Measurements from ENCODE around the gene FYN. TPM values are rescaled to one million over a fixed set of nuclear protein-coding genes. Genes with fewer than 3 reads are reported as not detected.

FYN gene
- total RNA-seq, 2 donors from 2014 or later: 60.4 to 75.8 TPM

GRCh38 chr6:111767752-111768430, 105.4 kb downstream of the FYN start:
- no peak for DNase-seq
- ATAC-seq: no peak
- intact Hi-C loops (cut with DNase I): no loop called here

GRCh38 chr6:111766201-111766857, 106.9 kb downstream of the FYN start:
- DNase-seq (no peak), ATAC-seq (no peak)
- intact Hi-C loops (cut with DNase I): no loop called here

- ATAC-seq (no peak), DNase-seq (no peak)
- intact Hi-C loops (cut with DNase I): no loop called here
Observed at GRCh38 chr6:111765763-111766162, 107.5 kb downstream of the FYN start.

- DNase-seq (no peak), ATAC-seq (peak; percentile 19 to 39)
- intact Hi-C loops (cut with DNase I): no loop called here
Observed at GRCh38 chr6:111764238-111765175, 108.7 kb downstream of the FYN start.

- ATAC-seq (no peak), DNase-seq (no peak)
- intact Hi-C loops (cut with DNase I): no loop called here
Observed at GRCh38 chr6:111763381-111763780, 109.9 kb downstream of the FYN start.

- intact Hi-C loops (cut with DNase I): no loop called here
- no peak for ATAC-seq
- DNase-seq: peak; percentile 45
Observed at GRCh38 chr6:111761783-111762312, 111.4 kb downstream of the FYN start.

GRCh38 chr6:111761212-111761611, 112.0 kb downstream of the FYN start:
- intact Hi-C loops (cut with DNase I): no loop called here
- ATAC-seq (no peak), DNase-seq (no peak)

- ATAC-seq: peak; percentile 30 to 41
- intact Hi-C loops (cut with DNase I): no loop called here
- no peak for DNase-seq
Observed at GRCh38 chr6:111759836-111760785, 113.1 kb downstream of the FYN start.

- intact Hi-C loops (cut with DNase I): no loop called here
- DNase-seq (no peak), ATAC-seq (peak in 1 of 2 donors; percentile 10)
Observed at GRCh38 chr6:111759331-111759835, 113.9 kb downstream of the FYN start.

- ATAC-seq (peak in 1 of 2 donors; percentile 14), DNase-seq (no peak)
- intact Hi-C loops (cut with DNase I): no loop called here
Observed at GRCh38 chr6:111758608-111759329, 114.5 kb downstream of the FYN start.

- intact Hi-C loops (cut with DNase I): no loop called here
- peak in 1 of 2 donors; percentile 44 for ATAC-seq
- DNase-seq: no peak
Observed at GRCh38 chr6:111757342-111757741, 115.9 kb downstream of the FYN start.

GRCh38 chr6:111754423-111754822, 118.8 kb downstream of the FYN start:
- no peak for DNase-seq
- no peak for ATAC-seq
- intact Hi-C loops (cut with DNase I): no loop called here

- intact Hi-C loops (cut with DNase I): no loop called here
- DNase-seq (no peak), ATAC-seq (no peak)
Observed at GRCh38 chr6:111753573-111753972, 119.7 kb downstream of the FYN start.

GRCh38 chr6:111752476-111752875, 120.8 kb downstream of the FYN start:
- intact Hi-C loops (cut with DNase I): no loop called here
- ATAC-seq: no peak
- DNase-seq: no peak

GRCh38 chr6:111750753-111751673, 122.2 kb downstream of the FYN start:
- intact Hi-C loops (cut with DNase I): no loop called here
- ATAC-seq: peak; percentile 28 to 50
- no peak for DNase-seq

GRCh38 chr6:111750153-111750552, 123.1 kb downstream of the FYN start:
- ATAC-seq (no peak), DNase-seq (no peak)
- intact Hi-C loops (cut with DNase I): no loop called here

- ATAC-seq: no peak
- intact Hi-C loops (cut with DNase I): no loop called here
- no peak for DNase-seq
Observed at GRCh38 chr6:111748231-111748647, 125.0 kb downstream of the FYN start.
